Kidney epithelial cell (primary cell): ENCODE data around the gene NR1D2. TPM values are rescaled to one million over a fixed set of nuclear protein-coding genes. Genes with fewer than 3 reads are reported as not detected.

Source experiments
- DNase-seq: peaks from one replicate; pipeline ENCODE4 v3.0.0-alpha.2; 2010; ENCODE audit warnings: low read depth
- H3K27me3 ChIP-seq: 2 replicates; pipeline ENCODE4 v1.6.0; 2011; ENCODE audit warnings: low read length; ENCODE audit not compliant: control insufficient read depth, insufficient read depth
- H3K36me3 ChIP-seq: 2 replicates; pipeline ENCODE4 v1.5.1; 2011; ENCODE audit warnings: low read length; ENCODE audit not compliant: control insufficient read depth, insufficient read depth
- H3K4me3 ChIP-seq: 2 replicates; pipeline ENCODE4 v1.5.1; 2011; ENCODE audit warnings: low read depth, mild to moderate bottlenecking, control low read depth, low read length
- total RNA-seq: library from RNA; depleted of rRNA; stranded (reverse); fragments of >200 nt; gene quantifications from 2 replicates; pipeline ENCODE4 v1.2.3, GENCODE V29; 2015
- TF ChIP-seq, protein P1 (sequence below): IDR thresholded peaks from 2 replicates; pipeline ENCODE4 v1.5.1; 2011; ENCODE audit warnings: mild to moderate bottlenecking, moderate library complexity, low read length, control low read depth, inconsistent platforms; ENCODE audit not compliant: insufficient read depth, poor library complexity, severe bottlenecking

The NR1D2 gene
- total RNA-seq, 1 donor from 2014 or later, result 13.6 TPM

DNA sequence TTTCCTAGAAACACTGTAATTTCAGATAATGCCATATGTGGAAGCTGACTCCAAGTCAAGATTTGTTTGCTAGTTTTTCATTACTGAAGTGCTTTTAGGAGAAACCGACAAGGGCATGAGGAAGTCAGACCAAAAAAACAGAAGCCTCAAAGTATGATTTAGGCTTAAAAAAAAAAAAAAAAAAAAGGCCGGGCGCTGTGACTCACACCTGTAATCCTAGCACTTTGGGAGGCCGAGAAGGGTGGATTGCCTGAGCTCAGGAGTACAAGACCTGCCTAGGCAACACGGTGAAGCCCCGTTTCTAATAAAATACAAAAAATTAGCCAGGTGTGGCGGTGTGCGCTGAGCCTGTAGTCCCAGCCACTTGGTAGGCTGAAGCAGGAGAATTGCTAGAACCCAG, 16.6 kb upstream of the NR1D2 start:
- no peaks in the 10 kb centered on the region for H3K27me3 ChIP-seq
- DNase-seq, result no peak
- no peak overlapping the region for H3K4me3 ChIP-seq
- H3K36me3 ChIP-seq, result no peaks in the 10 kb centered on the region
- TF ChIP-seq, protein P1, sequence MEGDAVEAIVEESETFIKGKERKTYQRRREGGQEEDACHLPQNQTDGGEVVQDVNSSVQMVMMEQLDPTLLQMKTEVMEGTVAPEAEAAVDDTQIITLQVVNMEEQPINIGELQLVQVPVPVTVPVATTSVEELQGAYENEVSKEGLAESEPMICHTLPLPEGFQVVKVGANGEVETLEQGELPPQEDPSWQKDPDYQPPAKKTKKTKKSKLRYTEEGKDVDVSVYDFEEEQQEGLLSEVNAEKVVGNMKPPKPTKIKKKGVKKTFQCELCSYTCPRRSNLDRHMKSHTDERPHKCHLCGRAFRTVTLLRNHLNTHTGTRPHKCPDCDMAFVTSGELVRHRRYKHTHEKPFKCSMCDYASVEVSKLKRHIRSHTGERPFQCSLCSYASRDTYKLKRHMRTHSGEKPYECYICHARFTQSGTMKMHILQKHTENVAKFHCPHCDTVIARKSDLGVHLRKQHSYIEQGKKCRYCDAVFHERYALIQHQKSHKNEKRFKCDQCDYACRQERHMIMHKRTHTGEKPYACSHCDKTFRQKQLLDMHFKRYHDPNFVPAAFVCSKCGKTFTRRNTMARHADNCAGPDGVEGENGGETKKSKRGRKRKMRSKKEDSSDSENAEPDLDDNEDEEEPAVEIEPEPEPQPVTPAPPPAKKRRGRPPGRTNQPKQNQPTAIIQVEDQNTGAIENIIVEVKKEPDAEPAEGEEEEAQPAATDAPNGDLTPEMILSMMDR, result no peak

DNA sequence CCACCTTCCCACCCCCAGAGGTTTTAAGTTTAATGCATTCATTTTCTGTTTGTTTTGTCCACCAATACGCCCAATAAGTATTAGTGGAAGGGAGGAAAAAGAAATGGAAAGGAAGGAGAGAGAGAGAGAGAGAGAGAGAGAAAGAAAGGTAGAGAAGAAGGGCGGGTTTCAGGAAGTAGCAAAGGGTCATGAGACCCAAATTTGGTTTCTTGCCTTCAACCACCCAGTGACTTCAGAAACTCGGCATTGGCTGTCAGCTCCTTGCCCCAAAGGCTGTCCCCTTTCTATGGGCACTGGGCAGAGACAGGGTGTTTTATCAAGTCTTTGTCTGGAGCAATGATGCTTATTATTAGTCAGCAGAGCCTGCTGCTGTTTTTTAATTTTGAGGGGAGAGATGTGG, 13.5 kb upstream of the NR1D2 start:
- Histone ChIP-seq H3K4me3 (no peak overlapping the region), H3K27me3 (no peaks in the 10 kb centered on the region), H3K36me3 (no peaks in the 10 kb centered on the region)
- DNase-seq, result no peak
- TF ChIP-seq, protein P1, result no peak

DNA sequence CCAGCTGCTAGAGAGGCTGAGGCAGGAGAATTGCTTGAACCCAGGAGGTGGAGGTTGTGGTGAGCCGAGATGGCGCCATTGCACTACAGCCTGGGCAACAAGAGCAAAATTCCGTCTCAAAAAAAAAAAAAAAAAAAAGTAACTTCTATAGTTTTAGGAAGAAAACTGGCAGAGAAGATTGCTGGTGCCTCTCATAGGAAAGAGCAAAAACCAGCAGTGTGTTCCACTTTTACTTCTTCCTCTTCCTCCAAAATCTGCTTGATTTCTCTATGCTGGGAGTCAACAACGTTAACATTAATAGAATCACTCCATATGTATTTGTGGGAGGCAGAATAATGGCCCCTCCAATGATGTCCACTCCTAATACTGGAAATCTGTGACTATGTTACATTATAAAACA, 12.5 kb upstream of the NR1D2 start:
- Histone ChIP-seq H3K27me3 (no peaks in the 10 kb centered on the region), H3K36me3 (no peaks in the 10 kb centered on the region), H3K4me3 (no peak overlapping the region)
- TF ChIP-seq, protein P1, result no peak
- DNase-seq, result no peak

DNA sequence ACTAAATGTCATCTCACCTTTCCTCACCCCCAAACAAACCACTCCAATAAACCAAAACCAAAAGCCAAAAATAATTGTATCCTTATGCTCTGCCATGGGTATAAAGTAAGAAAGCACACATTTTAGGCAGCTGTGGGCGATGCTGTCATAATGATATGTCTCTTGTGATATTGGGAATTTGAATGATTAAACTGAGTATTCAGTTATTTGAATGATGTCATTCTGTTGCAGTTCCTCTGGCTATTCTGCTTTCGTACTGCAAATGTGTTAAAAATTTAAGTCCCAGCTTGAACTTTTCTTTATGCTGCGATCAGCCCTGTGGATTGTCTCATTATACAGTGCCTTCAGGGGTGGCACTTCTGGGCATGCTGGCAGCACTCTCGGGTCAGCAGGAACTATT, 10.8 kb upstream of the NR1D2 start:
- TF ChIP-seq, protein P1, result no peak
- H3K4me3 ChIP-seq, result no peak overlapping the region
- no peak for DNase-seq

DNA sequence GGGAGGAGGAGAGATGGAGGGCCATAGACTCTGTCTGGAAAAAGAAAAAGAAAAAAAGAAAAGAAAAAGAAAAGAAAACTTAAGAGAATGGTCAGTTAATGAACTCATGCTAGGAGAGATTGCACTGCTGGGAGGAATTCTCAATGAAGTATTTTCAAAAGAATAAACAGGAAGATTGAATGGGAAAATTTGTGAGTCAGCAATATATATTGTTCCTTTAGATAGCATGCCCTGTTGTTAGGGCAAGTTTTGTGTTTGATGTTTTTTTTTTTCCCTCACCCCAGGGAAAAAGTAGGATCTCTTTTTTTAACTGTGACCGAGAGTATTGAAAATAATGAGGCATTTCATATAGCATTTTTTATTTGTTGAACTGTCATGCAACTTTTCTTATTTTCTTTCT, 7.8 kb upstream of the NR1D2 start:
- no peaks in the 10 kb centered on the region for H3K36me3 ChIP-seq
- H3K27me3 ChIP-seq, result no peaks in the 10 kb centered on the region
- TF ChIP-seq, protein P1, result no peak
- no peak overlapping the region for H3K4me3 ChIP-seq
- no peak for DNase-seq

More for the DNA sequence above, 10.8 kb upstream of the NR1D2 start:
- Histone ChIP-seq H3K27me3 (no peaks in the 10 kb centered on the region), H3K36me3 (no peaks in the 10 kb centered on the region)

DNA sequence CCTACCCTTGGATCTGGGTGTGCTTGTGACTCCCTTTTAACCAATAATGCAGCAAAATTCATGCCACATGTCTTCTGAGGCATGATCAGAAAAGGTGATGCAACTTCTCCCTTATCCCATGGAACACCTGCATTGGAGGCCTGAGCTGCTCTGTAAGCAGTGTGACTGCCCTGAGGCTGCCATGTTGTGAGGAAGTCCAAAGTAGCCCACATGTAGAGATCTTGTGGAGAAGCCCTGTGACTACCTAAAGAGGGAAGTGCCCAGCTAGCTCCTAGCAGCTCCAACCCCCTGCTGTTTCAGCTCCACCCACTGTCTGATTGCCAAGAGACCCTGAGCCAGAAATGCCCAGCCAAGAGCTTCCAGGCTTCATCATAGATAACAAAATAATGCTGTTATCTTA, 6.4 kb upstream of the NR1D2 start:
- TF ChIP-seq, protein P1, result no peak
- Histone ChIP-seq H3K4me3 (no peak overlapping the region), H3K27me3 (no peaks in the 10 kb centered on the region), H3K36me3 (no peaks in the 10 kb centered on the region)
- DNase-seq, result no peak
